Thyroid gland (tissue), 4 donors: ENCODE data around the gene ANKRD22. TPM values are rescaled to one million over a fixed set of nuclear protein-coding genes. Genes with fewer than 3 reads are reported as not detected.
A peak's percentile ranks its signal among the peaks of the same experiment; 100 is the strongest.
"Not testable (repeated sequence)": the region's sequence is repeated elsewhere in the genome, so short reads cannot be mapped to it uniquely, and the experiment has no call there.

Experiments used
- DNase-seq, 2 donors: peaks; one replicate each; pipeline ENCODE4 v3.0.0-alpha.2; 2019
- H3K27ac ChIP-seq, 3 donors: fragments of 200-600 bp; sonication (generic); 1 replicate in 2 of 3; 2 replicates in 1 of 3; pipeline ENCODE4 v1.5.1; 2016 to 2019; ENCODE audit warnings: mild to moderate bottlenecking in 1 of 3, moderate library complexity in 1 of 3
- H3K27me3 ChIP-seq: fragments of 200-600 bp; sonication (generic); one replicate; pipeline ENCODE4 v1.5.1; 2019
- H3K36me3 ChIP-seq, 2 donors: fragments of 200-600 bp; sonication (generic); one replicate each; pipeline ENCODE4 v1.5.1; 2016 to 2019
- H3K4me1 ChIP-seq, 2 donors: fragments of 200-600 bp; sonication (generic); one replicate each; pipeline ENCODE4 v1.5.1; 2017 to 2019
- H3K4me3 ChIP-seq, 3 donors: fragments of 200-600 bp; sonication (generic); replicated peaks in 1 of 3; 1 replicate in 2 of 3; 2 replicates in 1 of 3; pipeline ENCODE4 v1.5.1; 2016; ENCODE audit warnings: mild to moderate bottlenecking in 1 of 3
- H3K9me3 ChIP-seq: fragments of 200-600 bp; sonication (generic); one replicate; pipeline ENCODE4 v1.5.1; 2017
- POLR2A ChIP-seq, 2 donors: fragments of 450-650 bp; IDR thresholded peaks; one replicate each; pipeline ENCODE4 v1.6.1; 2017; ENCODE audit warnings: antibody characterized with exemption in 2 of 2, mild to moderate bottlenecking in 2 of 2, moderate library complexity in 1 of 2
- whole genome bisulfite sequencing, 2 donors: methylation state at CpG; one replicate each; pipeline ENCODE4 v1.1.5; 2017; 5-methylcytosine and 5-hydroxymethylcytosine counted together
- intact Hi-C: fragments of 100-400 bp; cut with DNase I; formaldehyde crosslinking; loops from one replicate; pipeline ENCODE4 v1.15.1; 2023
- total RNA-seq, 4 donors: library from RNA; depleted of rRNA; stranded (reverse); fragments of >200 nt; gene quantifications; one replicate each; pipeline ENCODE4 v1.2.3, GENCODE V29; 2016
- TF ChIP-seq, protein P1 (sequence below), 6 experiments: fragments of 200-600 bp in 3 of 6; fragments of 450-650 bp in 3 of 6; sonication (generic) in 3 of 6; IDR thresholded peaks; one replicate each; pipeline ENCODE4 v1.5.1; 2016 to 2019; ENCODE audit warnings: antibody characterized with exemption in 6 of 6, mild to moderate bottlenecking in 2 of 6, inconsistent platforms in 1 of 6, moderate library complexity in 1 of 6

Gene ANKRD22
- total RNA-seq, 4 donors from 2014 or later = not detected

DNA sequence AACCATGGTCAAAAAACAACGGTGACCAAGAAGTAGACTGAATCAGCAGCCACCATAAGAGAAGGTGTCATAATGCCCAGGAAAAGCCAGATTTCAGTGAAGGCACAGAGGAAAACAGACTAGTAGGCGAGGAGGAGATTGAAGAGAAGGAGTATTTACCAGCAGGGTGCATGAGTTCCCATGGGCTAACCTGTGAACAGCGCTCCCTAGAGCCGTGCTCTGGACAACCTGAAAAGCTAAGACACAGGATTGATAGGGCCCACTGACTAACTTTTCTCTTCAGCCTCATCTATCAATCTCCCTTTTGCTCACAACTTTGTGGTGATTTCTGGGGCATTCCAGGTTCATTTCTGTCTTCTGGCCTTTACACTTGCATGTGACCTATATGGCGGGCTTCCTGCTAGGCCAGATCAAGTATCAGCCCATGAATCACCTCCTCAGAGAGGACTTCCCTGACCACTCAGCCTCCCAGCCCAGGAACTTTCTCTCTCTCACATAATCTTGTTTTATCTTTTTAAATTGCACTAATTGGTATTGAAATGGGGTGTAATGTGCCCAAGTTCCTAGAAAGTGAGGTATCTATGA lies 12.8 kb downstream of the ANKRD22 start:
- H3K4me1 ChIP-seq = no peaks in the 10 kb centered on the region
- no peaks in the 10 kb centered on the region for H3K27me3 ChIP-seq
- intact Hi-C loops = loop anchor here (10.0 kb wide), 2 partner anchors 146 to 366 kb away; partner anchors contain the start of gene CH25H
- no peaks in the 10 kb centered on the region for H3K9me3 ChIP-seq
- H3K36me3 ChIP-seq = no peaks in the 10 kb centered on the region
- WGBS, 2 donors = 94 to 95% methylated on average over 5 of the region's 5 CpGs
- no peak for DNase-seq
- no peak overlapping the region for H3K4me3 ChIP-seq
- TF ChIP-seq, protein P1, sequence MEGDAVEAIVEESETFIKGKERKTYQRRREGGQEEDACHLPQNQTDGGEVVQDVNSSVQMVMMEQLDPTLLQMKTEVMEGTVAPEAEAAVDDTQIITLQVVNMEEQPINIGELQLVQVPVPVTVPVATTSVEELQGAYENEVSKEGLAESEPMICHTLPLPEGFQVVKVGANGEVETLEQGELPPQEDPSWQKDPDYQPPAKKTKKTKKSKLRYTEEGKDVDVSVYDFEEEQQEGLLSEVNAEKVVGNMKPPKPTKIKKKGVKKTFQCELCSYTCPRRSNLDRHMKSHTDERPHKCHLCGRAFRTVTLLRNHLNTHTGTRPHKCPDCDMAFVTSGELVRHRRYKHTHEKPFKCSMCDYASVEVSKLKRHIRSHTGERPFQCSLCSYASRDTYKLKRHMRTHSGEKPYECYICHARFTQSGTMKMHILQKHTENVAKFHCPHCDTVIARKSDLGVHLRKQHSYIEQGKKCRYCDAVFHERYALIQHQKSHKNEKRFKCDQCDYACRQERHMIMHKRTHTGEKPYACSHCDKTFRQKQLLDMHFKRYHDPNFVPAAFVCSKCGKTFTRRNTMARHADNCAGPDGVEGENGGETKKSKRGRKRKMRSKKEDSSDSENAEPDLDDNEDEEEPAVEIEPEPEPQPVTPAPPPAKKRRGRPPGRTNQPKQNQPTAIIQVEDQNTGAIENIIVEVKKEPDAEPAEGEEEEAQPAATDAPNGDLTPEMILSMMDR (IDR thresholded peaks at IDR 0.05) = no peak
- no peak for TF ChIP-seq POLR2A (IDR thresholded peaks at IDR 0.05)
- no peak overlapping the region for H3K27ac ChIP-seq

DNA sequence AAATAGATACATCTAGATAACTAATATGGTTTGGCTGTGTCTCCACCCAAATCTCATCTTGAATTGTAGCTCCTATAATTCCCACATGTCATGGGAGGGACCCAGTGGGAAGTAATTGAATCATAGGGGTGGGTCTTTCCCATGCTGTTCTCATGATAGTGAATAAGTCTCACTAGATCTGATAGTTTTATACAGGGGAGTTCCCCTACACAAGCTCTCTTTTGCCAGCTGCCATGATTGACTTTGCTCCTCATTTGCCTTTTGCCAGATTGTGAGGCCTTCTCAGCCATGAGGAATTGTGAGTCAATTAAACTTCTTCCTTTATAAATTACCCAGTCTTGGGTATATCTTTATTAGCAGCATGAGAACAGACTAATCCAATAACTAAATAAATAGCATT lies 14.0 kb downstream of the ANKRD22 start:
- H3K4me1 ChIP-seq, DNase-seq, H3K27ac ChIP-seq, H3K27me3 ChIP-seq, H3K9me3 ChIP-seq, H3K36me3 ChIP-seq, H3K4me3 ChIP-seq: not testable (repeated sequence)
- intact Hi-C loops = loop anchor here (2.0 to 10.0 kb wide), 3 partner anchors 93 to 367 kb away; partner anchors contain the start of gene CH25H

DNA sequence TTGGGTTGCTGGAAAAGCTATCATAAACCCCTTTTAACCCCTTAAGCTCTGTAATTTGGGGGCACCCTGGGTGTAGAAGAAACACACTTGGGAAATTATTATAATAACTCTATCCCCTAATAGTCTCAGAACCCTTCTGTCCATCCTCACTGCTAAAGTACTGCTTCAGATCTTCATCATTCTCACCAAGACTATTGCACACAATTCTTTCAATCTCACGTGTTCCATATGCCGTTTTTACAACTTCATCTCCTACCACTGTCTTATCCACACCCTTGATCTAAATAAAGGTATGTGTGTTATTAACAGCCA lies 15.8 kb downstream of the ANKRD22 start:
- Histone ChIP-seq H3K27me3 (no peaks in the 10 kb centered on the region), H3K9me3 (no peaks in the 10 kb centered on the region), H3K36me3 (no peaks in the 10 kb centered on the region), H3K4me3 (no peak overlapping the region), H3K4me1 (no peaks in the 10 kb centered on the region), H3K27ac (no peak overlapping the region)
- WGBS, 2 donors = 17 to 25% methylated on average over 2 of the region's 2 CpGs
- TF ChIP-seq POLR2A (IDR thresholded peaks at IDR 0.05) = no peak
- TF ChIP-seq, protein P1 (IDR thresholded peaks at IDR 0.05) = no peak
- intact Hi-C loops = loop anchor here (2.0 to 10.0 kb wide), 3 partner anchors 95 to 369 kb away; partner anchors contain the start of gene CH25H
- no peak for DNase-seq

DNA sequence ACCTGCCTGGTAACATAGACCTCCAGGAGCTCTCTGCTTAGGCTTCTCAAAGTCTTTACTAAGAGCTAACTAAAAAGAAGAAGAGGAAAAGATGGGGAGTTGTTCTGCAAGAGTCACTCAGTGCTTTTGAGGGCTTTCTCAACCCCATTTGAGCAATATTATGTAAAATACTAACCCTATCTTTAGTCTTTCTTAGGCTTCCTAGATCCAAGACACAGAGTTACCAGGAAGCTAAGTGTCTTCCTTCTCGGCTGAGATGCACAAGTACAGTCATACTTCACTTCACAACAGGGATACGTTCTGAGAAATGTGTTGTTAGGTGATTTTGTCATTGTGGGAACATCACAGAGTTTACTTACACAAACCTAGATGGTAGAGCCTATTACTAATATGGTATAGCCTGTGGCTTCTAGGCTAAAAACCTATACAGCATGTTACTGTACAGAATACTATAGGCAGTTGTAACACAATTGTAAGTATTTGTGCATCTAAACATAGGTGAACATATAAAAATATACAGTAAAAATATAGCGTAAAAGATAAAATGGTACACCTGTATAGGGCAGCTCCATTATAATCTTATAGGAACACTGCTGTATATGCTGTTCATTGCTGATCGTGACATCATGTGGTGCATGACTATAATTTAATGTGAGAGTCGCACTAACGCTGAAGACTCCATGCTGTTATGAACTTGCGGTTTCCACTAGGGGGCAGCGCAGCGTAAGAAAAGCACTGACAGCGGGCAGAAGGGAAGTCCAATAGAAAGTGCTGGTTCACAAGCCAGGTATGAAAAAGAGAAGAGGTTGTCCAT lies 16.3 kb downstream of the ANKRD22 start:
- Histone ChIP-seq H3K27me3 (no peaks in the 10 kb centered on the region), H3K36me3 (no peaks in the 10 kb centered on the region), H3K9me3 (no peaks in the 10 kb centered on the region), H3K4me1 (no peaks in the 10 kb centered on the region), H3K27ac (no peak overlapping the region), H3K4me3 (no peak overlapping the region)
- peak; percentile 76 to 87 for DNase-seq
- WGBS, 2 donors = 15 to 16% methylated on average over 10 of the region's 10 CpGs
- intact Hi-C loops = loop anchor here (10.0 kb wide), 2 partner anchors 149 to 369 kb away; partner anchors contain the start of gene CH25H
- TF ChIP-seq, protein P1 (IDR thresholded peaks at IDR 0.05) = peak; percentile 65 to 94 (median 82)
- no peak for TF ChIP-seq POLR2A (IDR thresholded peaks at IDR 0.05)

DNA sequence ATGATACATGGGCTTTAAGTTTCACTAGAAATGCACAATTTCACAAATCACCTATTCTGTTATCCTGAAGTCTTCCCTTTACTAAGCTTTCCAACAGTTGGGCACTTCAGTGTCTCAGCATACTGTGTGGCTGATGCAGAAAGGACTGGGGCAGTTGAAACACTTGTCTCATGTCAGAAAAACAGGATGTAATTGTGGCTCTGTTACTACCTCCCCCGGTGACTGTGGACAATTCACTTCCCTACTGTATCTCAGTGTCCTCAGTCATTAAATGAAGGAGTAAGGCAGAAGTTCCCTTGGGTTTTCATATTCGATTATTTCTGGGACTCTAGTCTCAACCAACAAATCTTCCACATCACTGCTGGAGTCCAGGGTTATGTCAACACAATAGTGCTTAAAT lies 17.9 kb downstream of the ANKRD22 start:
- 62 to 63% methylated on average over 2 of the region's 2 CpGs for WGBS, 2 donors
- no peaks in the 10 kb centered on the region for H3K9me3 ChIP-seq
- no peaks in the 10 kb centered on the region for H3K36me3 ChIP-seq
- TF ChIP-seq, protein P1 (IDR thresholded peaks at IDR 0.05) = no peak
- TF ChIP-seq POLR2A (IDR thresholded peaks at IDR 0.05) = no peak
- no peaks in the 10 kb centered on the region for H3K27me3 ChIP-seq
- intact Hi-C loops = loop anchor here (10.0 kb wide), 2 partner anchors 151 to 371 kb away; partner anchors contain the start of gene CH25H
- H3K4me3 ChIP-seq = no peak overlapping the region
- no peaks in the 10 kb centered on the region for H3K4me1 ChIP-seq
- H3K27ac ChIP-seq = no peak overlapping the region
- no peak for DNase-seq
